K562 (cell line): ENCODE data around the gene ARF1. TPM values are rescaled to one million over a fixed set of nuclear protein-coding genes. Genes with fewer than 3 reads are reported as not detected.

Experiments
- AFF4 ChIP-seq: sonication (generic); formaldehyde crosslinking; IDR thresholded peaks from 2 replicates; pipeline ENCODE4 v1.8.0; 2023; ENCODE audit warnings: mild to moderate bottlenecking, missing genetic modification reagents
- CREB1 ChIP-seq, 2 experiments: sonication (generic) in 1 of 2; formaldehyde crosslinking in 1 of 2; IDR thresholded peaks; 2 replicates each; pipeline versions ENCODE4 v1.6.1 to v1.8.0; 2012 to 2022; ENCODE audit warnings: inconsistent platforms in 1 of 2, mild to moderate bottlenecking in 1 of 2, missing genetic modification reagents in 1 of 2, moderate library complexity in 1 of 2
- ETV1 ChIP-seq: fragments of 450-650 bp; conservative IDR thresholded peaks from 2 replicates; pipeline ENCODE4 v1.6.1; 2016; ENCODE audit warnings: missing genetic modification characterization, control low read depth, low read depth, missing compliant biosample characterization
- GATA2 ChIP-seq: sonication (generic); formaldehyde crosslinking; IDR thresholded peaks from 2 replicates; pipeline ENCODE4 v1.4.0; 2020; ENCODE audit warnings: mild to moderate bottlenecking, missing genetic modification reagents
- GTF3C2 ChIP-seq: IDR thresholded peaks from 3 replicates; pipeline ENCODE4 v1.6.1; 2011; ENCODE audit warnings: borderline replicate concordance, mild to moderate bottlenecking, moderate library complexity; ENCODE audit not compliant: insufficient read length; ENCODE audit errors: extremely low read depth
- HNRNPK ChIP-seq: fragments of 200-400 bp; formaldehyde crosslinking; IDR thresholded peaks from one replicate; pipeline ENCODE4 v1.6.1; 2018; ENCODE audit warnings: mild to moderate bottlenecking, low read depth, low read length; ENCODE audit not compliant: poor library complexity, severe bottlenecking
- KLF16 ChIP-seq: IDR thresholded peaks from 2 replicates; pipeline ENCODE4 v1.6.1; 2016; ENCODE audit warnings: antibody characterized with exemption
- MAFG ChIP-seq: fragments of 450-650 bp; conservative IDR thresholded peaks from 2 replicates; pipeline ENCODE4 v1.6.1; 2016; ENCODE audit warnings: missing genetic modification characterization, missing compliant biosample characterization
- NCOA6 ChIP-seq: fragments of 450-650 bp; IDR thresholded peaks from 2 replicates; pipeline ENCODE4 v1.6.1; 2017; ENCODE audit warnings: mild to moderate bottlenecking
- NFRKB ChIP-seq: fragments of 450-650 bp; IDR thresholded peaks from 2 replicates; pipeline ENCODE4 v1.6.1; 2016; ENCODE audit warnings: low read depth
- RAD51 ChIP-seq: fragments of 450-650 bp; IDR thresholded peaks from 2 replicates; pipeline ENCODE4 v1.7.1; 2016; ENCODE audit warnings: low read depth, mild to moderate bottlenecking, borderline replicate concordance
- RBM39 ChIP-seq: fragments of 200-400 bp; formaldehyde crosslinking; optimal IDR thresholded peaks from 2 replicates; pipeline ENCODE3; 2018; ENCODE audit warnings: low read depth, low read length
- SMAD3 ChIP-seq: fragments of 450-650 bp; formaldehyde crosslinking; conservative IDR thresholded peaks from 2 replicates; pipeline ENCODE4 v1.4.0; 2020; ENCODE audit warnings: mild to moderate bottlenecking
- SNRNP70 ChIP-seq: fragments of 200-400 bp; formaldehyde crosslinking; optimal IDR thresholded peaks from 2 replicates; pipeline ENCODE3; 2017; ENCODE audit warnings: low read depth, low read length
- TEAD1 ChIP-seq, 2 experiments: fragments of 450-650 bp in 1 of 2; sonication (generic) in 1 of 2; formaldehyde crosslinking; IDR thresholded peaks; 2 replicates each; pipeline versions ENCODE4 v1.4.0 to v1.8.0; 2020 to 2022; ENCODE audit warnings: mild to moderate bottlenecking in 2 of 2, missing genetic modification reagents in 1 of 2
- U2AF2 ChIP-seq: fragments of 200-400 bp; formaldehyde crosslinking; optimal IDR thresholded peaks from 2 replicates; pipeline ENCODE3; 2017; ENCODE audit warnings: low read depth, mild to moderate bottlenecking, low read length
- ZNF511 ChIP-seq: sonication (generic); formaldehyde crosslinking; IDR thresholded peaks from 2 replicates; pipeline ENCODE4 v1.8.0; 2022; ENCODE audit warnings: mild to moderate bottlenecking, missing genetic modification reagents
- polyA plus RNA-seq, 8 experiments: library from polyadenylated mRNA; depleted of rRNA in 4 of 8; stranded (reverse) in 5 of 8; unstranded in 3 of 8; fragments of >200 nt; fragmentation: Nextera tagmentation in 2 of 8; fragmentation: Illumina TruSeq in 1 of 8; extraction: Ambion mirVana in 2 of 8; extraction: Trizol in 1 of 8; gene quantifications; 2 replicates each; pipeline versions ENCODE4 v1.2.1 to v1.2.3, GENCODE V29; 2011 to 2014; ENCODE audit warnings: inconsistent platforms in 1 of 8, missing spikeins in 1 of 8
- total RNA-seq, 7 experiments: library from RNA; depleted of rRNA in 6 of 7; stranded (reverse); fragments of >200 nt in 6 of 7; fragmentation: Illumina TruSeq in 2 of 7; extraction: Trizol in 2 of 7; gene quantifications; 2 replicates each; pipeline versions ENCODE4 v1.2.1 to v1.2.3, GENCODE V29; 2011 to 2021; ENCODE audit warnings: low replicate concordance in 1 of 7
- TF ChIP-seq, protein P1 (sequence below): fragments of 450-650 bp; conservative IDR thresholded peaks from 2 replicates; pipeline ENCODE4 v1.6.1; 2016; ENCODE audit warnings: missing genetic modification characterization, low read depth, mild to moderate bottlenecking, control low read depth, missing compliant biosample characterization
- TF ChIP-seq, protein P2 (sequence below): sonication (generic); formaldehyde crosslinking; IDR thresholded peaks from 2 replicates; pipeline ENCODE4 v1.5.0; 2020; ENCODE audit warnings: missing genetic modification reagents

Gene ARF1
- total and polyA plus RNA-seq, 9 of the 15 experiments (the other 6 are each of a cell fraction or from before 2014, with no cell fraction given): 69.8 to 593 (median 325) TPM

- TF ChIP-seq HNRNPK: no peak
- peak; percentile 20; the same call in 1 of the 2 replicates for TF ChIP-seq AFF4 (CRISPR knock-in tag)
- TF ChIP-seq RBM39: no peak
- no peak for TF ChIP-seq MAFG (tag)
- no peak for TF ChIP-seq GATA2 (CRISPR knock-in tag)
- TF ChIP-seq, protein P1, sequence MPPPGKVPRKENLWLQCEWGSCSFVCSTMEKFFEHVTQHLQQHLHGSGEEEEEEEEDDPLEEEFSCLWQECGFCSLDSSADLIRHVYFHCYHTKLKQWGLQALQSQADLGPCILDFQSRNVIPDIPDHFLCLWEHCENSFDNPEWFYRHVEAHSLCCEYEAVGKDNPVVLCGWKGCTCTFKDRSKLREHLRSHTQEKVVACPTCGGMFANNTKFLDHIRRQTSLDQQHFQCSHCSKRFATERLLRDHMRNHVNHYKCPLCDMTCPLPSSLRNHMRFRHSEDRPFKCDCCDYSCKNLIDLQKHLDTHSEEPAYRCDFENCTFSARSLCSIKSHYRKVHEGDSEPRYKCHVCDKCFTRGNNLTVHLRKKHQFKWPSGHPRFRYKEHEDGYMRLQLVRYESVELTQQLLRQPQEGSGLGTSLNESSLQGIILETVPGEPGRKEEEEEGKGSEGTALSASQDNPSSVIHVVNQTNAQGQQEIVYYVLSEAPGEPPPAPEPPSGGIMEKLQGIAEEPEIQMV (tag): peak; percentile 59
- TF ChIP-seq CREB1 (IDR thresholded peaks at IDR 0.05): no peak
- no peak for TF ChIP-seq CREB1 (CRISPR knock-in tag; IDR thresholded peaks at IDR 0.05)
- no peak for TF ChIP-seq NCOA6
- TF ChIP-seq SMAD3 (CRISPR knock-in tag): peak; percentile 10; the same call in 1 of the 2 replicates
- TF ChIP-seq GTF3C2: no peak
- no peak for TF ChIP-seq NFRKB
- TF ChIP-seq ETV1 (tag): no peak
- TF ChIP-seq KLF16: no peak
- no peak for TF ChIP-seq U2AF2
- no peak for TF ChIP-seq ZNF511 (CRISPR knock-in tag)
- 0 out of 4 replicates have a peak, but pooled peaks of 1 of the 2 experiments have one; percentile 8 for TF ChIP-seq TEAD1 (CRISPR knock-in tag; IDR thresholded peaks at IDR 0.05)
- TF ChIP-seq, protein P2, sequence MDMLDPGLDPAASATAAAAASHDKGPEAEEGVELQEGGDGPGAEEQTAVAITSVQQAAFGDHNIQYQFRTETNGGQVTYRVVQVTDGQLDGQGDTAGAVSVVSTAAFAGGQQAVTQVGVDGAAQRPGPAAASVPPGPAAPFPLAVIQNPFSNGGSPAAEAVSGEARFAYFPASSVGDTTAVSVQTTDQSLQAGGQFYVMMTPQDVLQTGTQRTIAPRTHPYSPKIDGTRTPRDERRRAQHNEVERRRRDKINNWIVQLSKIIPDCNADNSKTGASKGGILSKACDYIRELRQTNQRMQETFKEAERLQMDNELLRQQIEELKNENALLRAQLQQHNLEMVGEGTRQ (CRISPR knock-in tag): no peak
- TF ChIP-seq SNRNP70: no peak
- TF ChIP-seq RAD51: no peak
Observed at GRCh38 chr1:228109962-228110488, 27.5 kb downstream of the ARF1 start (continued).
